Fibroblast of lung (primary cell): ENCODE data around the gene ARL6IP1. TPM values are rescaled to one million over a fixed set of nuclear protein-coding genes. Genes with fewer than 3 reads are reported as not detected.

Experiments
- DNase-seq, 2 donors: peaks; one replicate each; pipeline versions ENCODE4 v3.0.0 to v3.0.0-alpha.2; 2010; ENCODE audit warnings: low read depth in 2 of 2
- H2AFZ ChIP-seq: 2 replicates; pipeline ENCODE4 v1.5.1; 2012; ENCODE audit warnings: low read length, control low read depth, inconsistent platforms
- H3K27ac ChIP-seq: 2 replicates; pipeline ENCODE4 v1.5.1; 2011; ENCODE audit warnings: low read length, control low read depth; ENCODE audit not compliant: insufficient read depth
- H3K27me3 ChIP-seq: 2 replicates; pipeline ENCODE4 v1.5.1; 2011; ENCODE audit warnings: mild to moderate bottlenecking, low read length; ENCODE audit not compliant: control insufficient read depth, insufficient read depth
- H3K36me3 ChIP-seq: 2 replicates; pipeline ENCODE4 v1.5.1; 2011; ENCODE audit warnings: low read length; ENCODE audit not compliant: control insufficient read depth, insufficient read depth
- H3K4me1 ChIP-seq: 2 replicates; pipeline ENCODE4 v1.5.1; 2011; ENCODE audit warnings: low read length; ENCODE audit not compliant: control insufficient read depth, insufficient read depth; ENCODE audit errors: extremely low read depth
- H3K4me2 ChIP-seq: 2 replicates; pipeline ENCODE4 v1.5.1; 2011; ENCODE audit warnings: low read length, control low read depth; ENCODE audit not compliant: insufficient read depth; ENCODE audit errors: extremely low read depth
- H3K4me3 ChIP-seq, 4 experiments: fragments of 200-600 bp in 1 of 4; sonication (generic) in 1 of 4; replicated peaks in 1 of 4; 2 replicates each; pipeline ENCODE4 v1.5.1; 2011 to 2016; ENCODE audit warnings: low read length in 4 of 4, low read depth in 3 of 4, mild to moderate bottlenecking in 3 of 4, control low read depth in 2 of 4, inconsistent platforms in 1 of 4, mixed read lengths in 1 of 4; ENCODE audit not compliant: insufficient read depth in 1 of 4; ENCODE audit errors: control extremely low read depth in 1 of 4
- H3K79me2 ChIP-seq: 2 replicates; pipeline ENCODE4 v1.5.1; 2012; ENCODE audit warnings: mild to moderate bottlenecking, low read length, inconsistent platforms; ENCODE audit not compliant: control insufficient read depth, insufficient read depth
- H3K9ac ChIP-seq: 2 replicates; pipeline ENCODE4 v1.5.1; 2011; ENCODE audit warnings: mild to moderate bottlenecking, low read length, control low read depth; ENCODE audit not compliant: insufficient read depth
- H3K9me3 ChIP-seq: 2 replicates; pipeline ENCODE4 v1.5.1; 2012; ENCODE audit warnings: low read depth, low read length; ENCODE audit not compliant: control insufficient read depth, insufficient read depth
- H4K20me1 ChIP-seq: 2 replicates; pipeline ENCODE4 v1.5.1; 2011; ENCODE audit warnings: low read length; ENCODE audit not compliant: control insufficient read depth, insufficient read depth; ENCODE audit errors: extremely low read depth
- CTCF ChIP-seq, 2 donors: IDR thresholded peaks in 1 of 2; conservative IDR thresholded peaks in 1 of 2; 1 replicate in 1 of 2; 2 replicates in 1 of 2; pipeline ENCODE4 v1.5.1; 2011 to 2012; ENCODE audit warnings: low read length in 2 of 2, control low read depth in 1 of 2, inconsistent platforms in 1 of 2, low read depth in 1 of 2, mild to moderate bottlenecking in 1 of 2
- EZH2 ChIP-seq: IDR thresholded peaks from 2 replicates; pipeline ENCODE4 v1.5.1; 2012; ENCODE audit warnings: low read length, control low read depth, mild to moderate bottlenecking; ENCODE audit errors: missing control alignments
- polyA plus RNA-seq, 2 donors: library from polyadenylated mRNA; depleted of rRNA in 1 of 2; stranded (reverse) in 1 of 2; unstranded in 1 of 2; fragments of >200 nt; gene quantifications; 2 replicates each; pipeline ENCODE4 v1.2.1, GENCODE V29; 2011 to 2012; ENCODE audit warnings: missing spikeins in 1 of 2
- total RNA-seq: library from RNA; depleted of rRNA; stranded (reverse); fragments of >200 nt; gene quantifications from 2 replicates; pipeline ENCODE4 v1.2.1, GENCODE V29; 2014

Gene ARL6IP1
- total and polyA plus RNA-seq, 2 donors (not counting 1 experiment from before 2014, with no cell fraction given) = 119 to 224 TPM

- Histone ChIP-seq H3K9me3 (no peaks in the 10 kb centered on the region), H3K27me3 (no peaks in the 10 kb centered on the region), H3K27ac (no peak overlapping the region), H2AFZ (no peak overlapping the region), H3K4me1 (peaks cover 4% of the 10 kb centered on the region), H3K4me3 (no peak overlapping the region), H3K79me2 (peaks cover 51% of the 10 kb centered on the region), H3K9ac (no peak overlapping the region), H3K36me3 (peaks cover 10% of the 10 kb centered on the region), H3K4me2 (no peak overlapping the region), H4K20me1 (peaks cover 2% of the 10 kb centered on the region)
- no peak for TF ChIP-seq CTCF (conservative IDR thresholded peaks at IDR 0.05 in 1 of 2, IDR thresholded peaks at IDR 0.05 in 1 of 2; ENCODE audit: low read depth in 1 of 2, low read length in 2 of 2)
- TF ChIP-seq EZH2 = no peak
- peak in 1 of 2 donors; percentile 60 for DNase-seq
Observed at GRCh38 chr16:18792836-18793433, 8.4 kb downstream of the ARL6IP1 start.

- Histone ChIP-seq H3K27me3 (no peaks in the 10 kb centered on the region), H3K79me2 (peaks cover 58% of the 10 kb centered on the region), H3K4me1 (peaks cover 11% of the 10 kb centered on the region), H3K9me3 (no peaks in the 10 kb centered on the region), H2AFZ (peak within 1 kb of the TSS; percentile 88), H3K9ac (peak within 1 kb of the TSS; percentile 85), H3K4me3 (peak within 1 kb of the TSS; percentile 71 to 100 (median 83)), H3K36me3 (peaks cover 20% of the 10 kb centered on the region), H4K20me1 (peaks cover 6% of the 10 kb centered on the region), H3K27ac (peak within 1 kb of the TSS; percentile 84), H3K4me2 (peak within 1 kb of the TSS; percentile 97)
- TF ChIP-seq EZH2 (no peak), CTCF (conservative IDR thresholded peaks at IDR 0.05 in 1 of 2, IDR thresholded peaks at IDR 0.05 in 1 of 2; ENCODE audit: low read depth in 1 of 2, low read length in 2 of 2) (no peak)
- DNase-seq = peak; percentile 97 to 99
Observed at GRCh38 chr16:18789850-18790706, 11.3 kb downstream of the ARL6IP1 start, which contains the start of gene RPS15A. Gene RPS15A, minus strand, starts transcription at chr16:18790334. Its CDS starts 1,221 bp downstream, at chr16:18789113.

- Histone ChIP-seq H3K9me3 (no peaks in the 10 kb centered on the region), H3K4me2 (peak overlapping the region; percentile 97), H3K27me3 (no peaks in the 10 kb centered on the region), H3K4me3 (peak overlapping the region; percentile 71 to 100 (median 83)), H3K79me2 (peaks cover 62% of the 10 kb centered on the region), H4K20me1 (peaks cover 11% of the 10 kb centered on the region), H3K4me1 (peaks cover 11% of the 10 kb centered on the region), H2AFZ (no peak overlapping the region), H3K9ac (peak overlapping the region; percentile 85), H3K36me3 (peaks cover 22% of the 10 kb centered on the region), H3K27ac (peak overlapping the region; percentile 84)
- no peak for TF ChIP-seq EZH2
- TF ChIP-seq CTCF (conservative IDR thresholded peaks at IDR 0.05 in 1 of 2, IDR thresholded peaks at IDR 0.05 in 1 of 2; ENCODE audit: low read depth in 1 of 2, low read length in 2 of 2) = no peak
- no peak for DNase-seq
Observed at GRCh38 chr16:18789515-18789849, 11.9 kb downstream of the ARL6IP1 start.
